PC-9 (cell line): Measurements from ENCODE around the gene TIMM13. TPM values are rescaled to one million over a fixed set of nuclear protein-coding genes. Genes with fewer than 3 reads are reported as not detected.

Experiments used
- BruUV-seq: library from RNA; stranded (reverse); fragments of 400-500 nt; replicated peaks from 2 replicates; lab custom pipeline; 2021; lab: Mats Ljungman, UMichigan
- CTCF ChIA-PET: fragments of 300-600 bp; sonication (Branson Sonifier 250); formaldehyde crosslinking; loops from one replicate; lab custom pipeline; 2022; ENCODE audit warnings: antibody characterized with exemption; lab: Charles Lee
- POLR2A ChIA-PET: fragments of 300-600 bp; sonication (Branson Sonifier 250); formaldehyde crosslinking; loops from one replicate; lab custom pipeline; 2022; ENCODE audit warnings: antibody characterized with exemption; ENCODE audit not compliant: unreplicated experiment; lab: Charles Lee
- DNase-seq, 2 experiments: peaks; one replicate each; pipeline versions ENCODE4 v3.0.0 to v3.0.0-alpha.2; 2015 to 2022; ENCODE audit warnings: mixed read lengths in 1 of 2
- H2AFZ ChIP-seq: fragments of 200-600 bp; sonication (generic); 2 replicates; pipeline ENCODE4 v1.8.1; 2017; ENCODE audit warnings: antibody characterized with exemption
- H3F3A ChIP-seq: fragments of 200-600 bp; sonication (generic); 2 replicates; pipeline ENCODE4 v1.8.1; 2017; ENCODE audit warnings: antibody characterized with exemption, mild to moderate bottlenecking, low read depth; ENCODE audit not compliant: insufficient read depth
- H3K27ac ChIP-seq: fragments of 200-600 bp; sonication (generic); 2 replicates; pipeline ENCODE4 v1.6.1; 2016; ENCODE audit warnings: mixed run types
- H3K27me3 ChIP-seq: fragments of 200-600 bp; sonication (generic); 2 replicates; pipeline ENCODE4 v1.6.1; 2016; ENCODE audit warnings: low read depth, mixed run types; ENCODE audit not compliant: insufficient read depth
- H3K36me3 ChIP-seq: fragments of 200-600 bp; sonication (generic); 2 replicates; pipeline ENCODE4 v1.6.1; 2016; ENCODE audit warnings: low read depth, mixed run types
- H3K4me1 ChIP-seq: fragments of 200-600 bp; sonication (generic); replicated peaks from 2 replicates; pipeline ENCODE4 v1.6.1; 2016; ENCODE audit warnings: mixed run types; ENCODE audit not compliant: insufficient read depth
- H3K4me2 ChIP-seq: fragments of 200-600 bp; sonication (generic); 2 replicates; pipeline ENCODE4 v1.6.1; 2017; ENCODE audit warnings: mixed run types
- H3K4me3 ChIP-seq: fragments of 200-600 bp; sonication (generic); 2 replicates; pipeline ENCODE4 v1.6.1; 2016; ENCODE audit warnings: mixed run types
- H3K79me2 ChIP-seq: fragments of 200-600 bp; sonication (generic); 2 replicates; pipeline ENCODE4 v1.6.1; 2017; ENCODE audit warnings: low read depth, mixed run types
- H3K9me2 ChIP-seq: fragments of 200-600 bp; sonication (generic); 2 replicates; pipeline ENCODE4 v1.8.1; 2017; ENCODE audit warnings: mild to moderate bottlenecking; ENCODE audit not compliant: insufficient read depth
- H3K9me3 ChIP-seq: fragments of 200-600 bp; sonication (generic); 2 replicates; pipeline ENCODE4 v1.8.1; 2016; ENCODE audit warnings: low read depth; ENCODE audit not compliant: insufficient read depth
- H4K20me1 ChIP-seq: fragments of 200-600 bp; sonication (generic); 2 replicates; pipeline ENCODE4 v1.8.1; 2017; ENCODE audit not compliant: insufficient read depth
- EZH2 ChIP-seq: fragments of 200-600 bp; sonication (generic); IDR thresholded peaks from 2 replicates; pipeline ENCODE4 v1.8.0; 2017; ENCODE audit warnings: antibody characterized with exemption, low read depth
- intact Hi-C: fragments of 100-400 bp; cut with micrococcal nuclease; formaldehyde crosslinking; loops from one replicate; pipeline ENCODE4 v1.10.0; 2022; ENCODE audit not compliant: unreplicated experiment
- total RNA-seq: library from RNA; stranded (reverse); gene quantifications from 2 replicates; pipeline ENCODE4 v1.2.3, GENCODE V29; 2021
- TF ChIP-seq, protein P1 (sequence below): fragments of 200-600 bp; sonication (generic); conservative IDR thresholded peaks from 2 replicates; pipeline ENCODE4 v1.6.1; 2017; ENCODE audit warnings: mixed run types, antibody characterized with exemption, mild to moderate bottlenecking, moderate library complexity

The TIMM13 gene
- total RNA-seq, 1 experiment from 2014 or later = 80.0 TPM

GRCh38 chr19:2453431-2454025 is 26.1 kb upstream of the TIMM13 start:
- TF ChIP-seq, protein P1, sequence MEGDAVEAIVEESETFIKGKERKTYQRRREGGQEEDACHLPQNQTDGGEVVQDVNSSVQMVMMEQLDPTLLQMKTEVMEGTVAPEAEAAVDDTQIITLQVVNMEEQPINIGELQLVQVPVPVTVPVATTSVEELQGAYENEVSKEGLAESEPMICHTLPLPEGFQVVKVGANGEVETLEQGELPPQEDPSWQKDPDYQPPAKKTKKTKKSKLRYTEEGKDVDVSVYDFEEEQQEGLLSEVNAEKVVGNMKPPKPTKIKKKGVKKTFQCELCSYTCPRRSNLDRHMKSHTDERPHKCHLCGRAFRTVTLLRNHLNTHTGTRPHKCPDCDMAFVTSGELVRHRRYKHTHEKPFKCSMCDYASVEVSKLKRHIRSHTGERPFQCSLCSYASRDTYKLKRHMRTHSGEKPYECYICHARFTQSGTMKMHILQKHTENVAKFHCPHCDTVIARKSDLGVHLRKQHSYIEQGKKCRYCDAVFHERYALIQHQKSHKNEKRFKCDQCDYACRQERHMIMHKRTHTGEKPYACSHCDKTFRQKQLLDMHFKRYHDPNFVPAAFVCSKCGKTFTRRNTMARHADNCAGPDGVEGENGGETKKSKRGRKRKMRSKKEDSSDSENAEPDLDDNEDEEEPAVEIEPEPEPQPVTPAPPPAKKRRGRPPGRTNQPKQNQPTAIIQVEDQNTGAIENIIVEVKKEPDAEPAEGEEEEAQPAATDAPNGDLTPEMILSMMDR = no peak
- TF ChIP-seq EZH2 = no peak
- no peak for DNase-seq
- no peaks in the 10 kb centered on the region for H3K9me3 ChIP-seq
- no peaks in the 10 kb centered on the region for H3K36me3 ChIP-seq
- BruUV-seq = no TSS peak
- peaks cover 56% of the 10 kb centered on the region for H3K79me2 ChIP-seq
- peaks cover 8% of the 10 kb centered on the region; the same call in 1 of the 2 replicates for H3F3A ChIP-seq
- H3K27ac ChIP-seq = no peak overlapping the region
- H3K9me2 ChIP-seq = no peaks in the 10 kb centered on the region
- H2AFZ ChIP-seq = no peak overlapping the region
- no peaks in the 10 kb centered on the region for H3K4me1 ChIP-seq
- H3K4me3 ChIP-seq = no peak overlapping the region
- H3K27me3 ChIP-seq = no peaks in the 10 kb centered on the region
- no peak overlapping the region for H3K4me2 ChIP-seq
- ChIA-PET CTCF (interaction anchor here (0.6 kb wide), 2 partner anchors 14 to 26 kb away, joined by 3 to 5 read pairs; no protein-coding TSS in a partner anchor), POLR2A (no interaction called here)
- intact Hi-C loops = no loop called here
- H4K20me1 ChIP-seq = no peaks in the 10 kb centered on the region; the same call in 1 of the 2 replicates

- Histone ChIP-seq H3K27me3 (no peaks in the 10 kb centered on the region), H3K36me3 (no peaks in the 10 kb centered on the region), H3K27ac (no peak overlapping the region), H2AFZ (no peak overlapping the region), H4K20me1 (no peaks in the 10 kb centered on the region; the same call in none of the 2 replicates), H3K9me2 (no peaks in the 10 kb centered on the region), H3K4me1 (no peaks in the 10 kb centered on the region), H3F3A (no peaks in the 10 kb centered on the region), H3K79me2 (peaks cover 70% of the 10 kb centered on the region), H3K9me3 (no peaks in the 10 kb centered on the region), H3K4me2 (no peak overlapping the region), H3K4me3 (no peak overlapping the region)
- BruUV-seq = no TSS peak
- POLR2A ChIA-PET = no interaction called here
- intact Hi-C loops = no loop called here
- TF ChIP-seq EZH2 = no peak
- TF ChIP-seq, protein P1 = no peak
- CTCF ChIA-PET = no interaction called here
- DNase-seq = no peak
These were observed 24.4 kb upstream of the TIMM13 start for GRCh38 chr19:2451741-2452140.

- POLR2A ChIA-PET = no interaction called here
These were observed 23.8 kb upstream of the TIMM13 start for GRCh38 chr19:2451138-2451537.

More at GRCh38 chr19:2451138-2451537, 23.8 kb upstream of the TIMM13 start:
- H3K4me3 ChIP-seq = no peak overlapping the region
- no peak for TF ChIP-seq EZH2
- TF ChIP-seq, protein P1 = no peak
- H3K27me3 ChIP-seq = no peaks in the 10 kb centered on the region
- peaks cover 70% of the 10 kb centered on the region for H3K79me2 ChIP-seq
- no peaks in the 10 kb centered on the region for H3K9me3 ChIP-seq
- H3K4me2 ChIP-seq = no peak overlapping the region
- no peaks in the 10 kb centered on the region for H3K36me3 ChIP-seq
- no peaks in the 10 kb centered on the region for H3F3A ChIP-seq
- BruUV-seq = no TSS peak
- CTCF ChIA-PET = no interaction called here
- no peaks in the 10 kb centered on the region for H3K4me1 ChIP-seq
- no peaks in the 10 kb centered on the region; the same call in none of the 2 replicates for H4K20me1 ChIP-seq
- H3K9me2 ChIP-seq = no peaks in the 10 kb centered on the region
- no peak for DNase-seq
- intact Hi-C loops = no loop called here
- H2AFZ ChIP-seq = no peak overlapping the region
- no peak overlapping the region for H3K27ac ChIP-seq
